Measurements from ENCODE around the gene DOK4. TPM values are rescaled to one million over a fixed set of nuclear protein-coding genes. Genes with fewer than 3 reads are reported as not detected.

The DOK4 gene
- 29.6 TPM for polyA plus RNA-seq (2013, experiment 1 of 2)
- 29.7 TPM for polyA plus RNA-seq (2013, experiment 2 of 2)

GRCh38 chr16:57485916-57486857 lies at the start of gene DOK4:
Gene DOK4, minus strand, starts transcription at chr16:57486493. Its CDS starts 6,986 bp downstream, at chr16:57479507.
- Histone ChIP-seq H3K23ac (ENCODE audit: low read length in 2 of 2) (peak within 1 kb of the TSS in 1 of 2 experiments; percentile 16), H2BK15ac (ENCODE audit: low read depth, poor library complexity, severe bottlenecking) (peak within 1 kb of the TSS; percentile 99), H2AFZ (ENCODE audit: low read depth, low read length) (peak within 1 kb of the TSS; percentile 83), H2BK12ac (ENCODE audit: low read length in 2 of 2) (peak within 1 kb of the TSS; percentile 51 to 93), H3K27ac (ENCODE audit: low read length, poor library complexity, severe bottlenecking) (no peak within 1 kb of the TSS), H2BK120ac (ENCODE audit: low read depth, low read length) (peak within 1 kb of the TSS; percentile 65), H3K36me3 (ENCODE audit: control insufficient read depth in 1 of 2, insufficient read depth in 2 of 2, low read depth in 1 of 2, low read length in 2 of 2) (peaks cover 0 to 5% of the 10 kb centered on the region in 2 experiments), H3K79me1 (replicated peaks; ENCODE audit: low read length, poor library complexity, severe bottlenecking) (peaks cover 16% of the 10 kb centered on the region), H2BK5ac (ENCODE audit: low read depth, low read length, poor library complexity, severe bottlenecking) (no peak within 1 kb of the TSS), H3K27me3 (ENCODE audit: control insufficient read depth in 1 of 2, insufficient read depth in 1 of 2, low read length in 2 of 2) (no peaks in the 10 kb centered on the region), H3K4ac (ENCODE audit: low read depth in 1 of 2, low read length in 2 of 2) (peak within 1 kb of the TSS in 1 of 2 experiments; percentile 79), H4K8ac (ENCODE audit: low read length) (peak within 1 kb of the TSS; percentile 99), H3K9ac (ENCODE audit: low read length) (peak within 1 kb of the TSS; percentile 89), H4K91ac (ENCODE audit: low read length) (peak within 1 kb of the TSS; percentile 92), H3K9me3 (ENCODE audit: control insufficient read depth, low read length) (no peaks in the 10 kb centered on the region), H3K4me1 (ENCODE audit: control insufficient read depth, insufficient read depth, low read depth, low read length) (peaks cover 27% of the 10 kb centered on the region), H3K4me3 (ENCODE audit: insufficient read depth in 1 of 2, low read depth in 1 of 2, low read length in 2 of 2) (peak within 1 kb of the TSS; percentile 66 to 87), H3K4me2 (ENCODE audit: low read length, poor library complexity, severe bottlenecking) (peak within 1 kb of the TSS; percentile 93), H3K14ac (ENCODE audit: low read length in 2 of 2) (peak within 1 kb of the TSS in 1 of 2 experiments; percentile 85), H3K18ac (ENCODE audit: low read depth in 1 of 2, low read length in 2 of 2) (peak within 1 kb of the TSS; percentile 81 to 90), H2AK5ac (ENCODE audit: low read length, severe bottlenecking) (no peak within 1 kb of the TSS)
- WGBS: 3% methylated on average over 53 of the region's 73 CpGs
- peak; percentile 70 for DNase-seq

DNA sequence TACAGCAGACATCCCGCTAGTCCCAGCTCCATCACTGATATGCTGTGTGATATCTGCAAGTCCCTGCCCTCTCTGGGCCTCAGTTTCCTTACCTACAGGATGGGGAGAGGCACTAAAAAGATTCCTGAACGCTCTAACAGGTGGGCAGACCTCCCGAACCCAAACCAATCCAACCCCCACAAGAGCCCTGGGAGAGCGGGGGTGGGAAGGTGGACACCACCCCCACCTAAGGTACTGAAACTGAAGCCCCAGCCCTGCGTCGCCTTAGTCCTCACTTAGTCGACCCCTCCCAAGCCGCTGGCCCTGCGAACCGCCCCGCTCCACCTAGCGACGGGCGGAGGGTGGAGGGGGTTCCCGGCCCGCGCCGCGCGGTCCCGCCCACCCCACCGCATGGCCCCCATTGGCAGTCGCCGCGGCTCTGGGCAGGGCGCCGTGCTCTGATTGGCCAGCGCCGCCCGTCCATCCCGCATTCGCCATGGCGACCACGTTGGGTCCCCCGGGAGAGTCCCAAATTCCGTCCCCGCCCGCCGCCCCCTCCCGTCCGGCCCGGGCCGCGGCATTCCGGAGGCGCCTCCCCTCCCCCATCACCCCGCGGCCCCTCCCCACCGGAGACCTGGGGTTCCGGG lies 49.5 kb upstream of the DOK4 start:
- H3K36me3 ChIP-seq (ENCODE audit: control insufficient read depth in 1 of 2, insufficient read depth in 2 of 2, low read depth in 1 of 2, low read length in 2 of 2): peaks cover 0 to 4% of the 10 kb centered on the region in 2 experiments
- H3K4me2 ChIP-seq (ENCODE audit: low read length, poor library complexity, severe bottlenecking): peak overlapping the region; percentile 79
- no peak overlapping the region for H3K27ac ChIP-seq (ENCODE audit: low read length, poor library complexity, severe bottlenecking)
- H4K91ac ChIP-seq (ENCODE audit: low read length): no peak overlapping the region
- H4K8ac ChIP-seq (ENCODE audit: low read length): peak overlapping the region; percentile 66
- H3K4me1 ChIP-seq (ENCODE audit: control insufficient read depth, insufficient read depth, low read depth, low read length): peaks cover 49% of the 10 kb centered on the region
- H2BK15ac ChIP-seq (ENCODE audit: low read depth, poor library complexity, severe bottlenecking): peak overlapping the region; percentile 86
- peak overlapping the region; percentile 89 for H3K9ac ChIP-seq (ENCODE audit: low read length)
- peak overlapping the region; percentile 95 to 97 for H3K18ac ChIP-seq (ENCODE audit: low read depth in 1 of 2, low read length in 2 of 2)
- peaks cover 32% of the 10 kb centered on the region for H3K79me1 ChIP-seq (replicated peaks; ENCODE audit: low read length, poor library complexity, severe bottlenecking)
- H3K14ac ChIP-seq (ENCODE audit: low read length in 2 of 2): peak overlapping the region in 1 of 2 experiments; percentile 13
- no peaks in the 10 kb centered on the region for H3K9me3 ChIP-seq (ENCODE audit: control insufficient read depth, low read length)
- H3K4me3 ChIP-seq (ENCODE audit: insufficient read depth in 1 of 2, low read depth in 1 of 2, low read length in 2 of 2): peak overlapping the region; percentile 85 to 94
- H2BK5ac ChIP-seq (ENCODE audit: low read depth, low read length, poor library complexity, severe bottlenecking): no peak overlapping the region
- peak overlapping the region in 1 of 2 experiments; percentile 76 for H3K4ac ChIP-seq (ENCODE audit: low read depth in 1 of 2, low read length in 2 of 2)
- H3K23ac ChIP-seq (ENCODE audit: low read length in 2 of 2): no peak overlapping the region
- peak overlapping the region; percentile 87 for H2BK120ac ChIP-seq (ENCODE audit: low read depth, low read length)
- H2BK12ac ChIP-seq (ENCODE audit: low read length in 2 of 2): peak overlapping the region in 1 of 2 experiments; percentile 51
- peak overlapping the region; percentile 16 for H2AK5ac ChIP-seq (ENCODE audit: low read length, severe bottlenecking)
- WGBS: 3% methylated on average over 19 of the region's 50 CpGs
- peak; percentile 90 for DNase-seq
- H3K27me3 ChIP-seq (ENCODE audit: control insufficient read depth in 1 of 2, insufficient read depth in 1 of 2, low read length in 2 of 2): peaks cover 6 to 16% of the 10 kb centered on the region in 2 experiments
- H2AFZ ChIP-seq (ENCODE audit: low read depth, low read length): no peak overlapping the region

DNA sequence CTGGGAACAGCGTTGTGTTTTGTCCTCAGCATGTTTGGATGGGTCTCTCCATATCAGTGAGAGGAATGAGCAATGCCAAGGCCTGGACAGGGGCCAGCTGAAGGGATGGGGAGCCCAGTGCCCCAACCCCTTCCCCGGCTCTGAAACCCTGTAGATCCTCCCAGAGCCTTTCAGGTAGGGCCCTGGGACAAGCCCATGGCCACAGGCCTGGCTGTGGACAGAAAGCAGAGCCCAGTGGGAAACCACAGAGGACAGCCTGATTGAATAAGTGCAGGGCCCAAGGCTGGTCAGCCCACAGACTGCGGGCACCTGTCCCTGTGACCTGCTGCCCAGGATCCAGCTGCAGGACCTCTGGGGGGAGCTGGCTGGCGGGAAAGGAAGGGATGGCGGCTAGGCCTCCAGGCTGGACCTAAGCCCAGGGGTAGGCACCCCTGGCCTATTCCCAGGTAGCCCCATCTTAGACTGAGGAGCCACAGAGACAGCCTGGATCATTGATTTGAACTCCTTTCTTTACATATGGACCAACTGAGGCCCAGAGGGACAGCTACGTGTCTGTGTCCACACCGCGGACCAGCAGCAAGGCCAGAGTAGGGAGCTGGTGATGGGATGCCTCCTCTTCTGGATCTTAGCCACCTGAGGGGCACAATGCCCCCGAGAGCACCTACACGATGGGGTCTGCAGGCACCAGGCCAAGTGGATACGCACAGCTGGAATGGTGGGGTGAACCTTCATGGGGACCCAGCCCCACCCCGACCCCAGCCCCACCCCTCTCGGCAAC lies 48.8 kb upstream of the DOK4 start:
- Histone ChIP-seq H4K91ac (ENCODE audit: low read length) (no peak overlapping the region), H3K9ac (ENCODE audit: low read length) (peak overlapping the region; percentile 89), H3K4me2 (ENCODE audit: low read length, poor library complexity, severe bottlenecking) (peak overlapping the region; percentile 79), H3K23ac (ENCODE audit: low read length in 2 of 2) (no peak overlapping the region), H2BK120ac (ENCODE audit: low read depth, low read length) (no peak overlapping the region), H3K4me3 (ENCODE audit: insufficient read depth in 1 of 2, low read depth in 1 of 2, low read length in 2 of 2) (peak overlapping the region in 1 of 2 experiments; percentile 94), H3K9me3 (ENCODE audit: control insufficient read depth, low read length) (no peaks in the 10 kb centered on the region), H3K79me1 (replicated peaks; ENCODE audit: low read length, poor library complexity, severe bottlenecking) (peaks cover 33% of the 10 kb centered on the region), H2AK5ac (ENCODE audit: low read length, severe bottlenecking) (peak overlapping the region; percentile 58), H3K27me3 (ENCODE audit: control insufficient read depth in 1 of 2, insufficient read depth in 1 of 2, low read length in 2 of 2) (peaks cover 0 to 10% of the 10 kb centered on the region in 2 experiments), H3K18ac (ENCODE audit: low read depth in 1 of 2, low read length in 2 of 2) (peak overlapping the region in 1 of 2 experiments; percentile 23), H2BK12ac (ENCODE audit: low read length in 2 of 2) (peak overlapping the region in 1 of 2 experiments; percentile 89), H3K14ac (ENCODE audit: low read length in 2 of 2) (no peak overlapping the region), H2BK5ac (ENCODE audit: low read depth, low read length, poor library complexity, severe bottlenecking) (no peak overlapping the region), H4K8ac (ENCODE audit: low read length) (no peak overlapping the region), H3K4ac (ENCODE audit: low read depth in 1 of 2, low read length in 2 of 2) (peak overlapping the region in 1 of 2 experiments; percentile 76), H3K4me1 (ENCODE audit: control insufficient read depth, insufficient read depth, low read depth, low read length) (peaks cover 57% of the 10 kb centered on the region), H3K27ac (ENCODE audit: low read length, poor library complexity, severe bottlenecking) (no peak overlapping the region), H3K36me3 (ENCODE audit: control insufficient read depth in 1 of 2, insufficient read depth in 2 of 2, low read depth in 1 of 2, low read length in 2 of 2) (peaks cover 0 to 4% of the 10 kb centered on the region in 2 experiments), H2BK15ac (ENCODE audit: low read depth, poor library complexity, severe bottlenecking) (no peak overlapping the region), H2AFZ (ENCODE audit: low read depth, low read length) (no peak overlapping the region)
- WGBS: 76% methylated on average over 13 of the region's 13 CpGs
- DNase-seq: no peak
